ENCODE measurements around the gene SLC12A4.

Gene SLC12A4

GRCh38 chr16:67987460-67988160 is 19.2 kb upstream of the SLC12A4 start:
- DNase-seq (ENCODE audit: low spot score): no peak
- TF ChIP-seq CTCF (IDR thresholded peaks at IDR 0.05; ENCODE audit: borderline replicate concordance, control extremely low read depth, extremely low read depth, insufficient read depth, missing control alignments): no peak
- in situ Hi-C loops (cut with MboI; ENCODE audit: low sequenced_read_pairs, unreplicated experiment): no loop called here

- in situ Hi-C loops (cut with MboI; ENCODE audit: low sequenced_read_pairs, unreplicated experiment): no loop called here
- no peak for TF ChIP-seq CTCF (IDR thresholded peaks at IDR 0.05; ENCODE audit: borderline replicate concordance, control extremely low read depth, extremely low read depth, insufficient read depth, missing control alignments)
- no peak for DNase-seq (ENCODE audit: low spot score)
Measured at GRCh38 chr16:67986949-67987348, 18.5 kb upstream of the SLC12A4 start.

- no peak for TF ChIP-seq CTCF (IDR thresholded peaks at IDR 0.05; ENCODE audit: borderline replicate concordance, control extremely low read depth, extremely low read depth, insufficient read depth, missing control alignments)
- in situ Hi-C loops (cut with MboI; ENCODE audit: low sequenced_read_pairs, unreplicated experiment): no loop called here
- no peak for DNase-seq (ENCODE audit: low spot score)
Measured at GRCh38 chr16:67982011-67982696, 13.7 kb upstream of the SLC12A4 start.

GRCh38 chr16:67979955-67980678 is 11.7 kb upstream of the SLC12A4 start, which contains the start of gene DPEP3:
TSS of gene DPEP3 (minus strand) at chr16:67980499. CDS start at chr16:67980380, 119 bp downstream.
- no peak for DNase-seq (ENCODE audit: low spot score)
- TF ChIP-seq CTCF (IDR thresholded peaks at IDR 0.05; ENCODE audit: borderline replicate concordance, control extremely low read depth, extremely low read depth, insufficient read depth, missing control alignments): no peak
- in situ Hi-C loops (cut with MboI; ENCODE audit: low sequenced_read_pairs, unreplicated experiment): no loop called here

- in situ Hi-C loops (cut with MboI; ENCODE audit: low sequenced_read_pairs, unreplicated experiment): no loop called here
- no peak for TF ChIP-seq CTCF (IDR thresholded peaks at IDR 0.05; ENCODE audit: borderline replicate concordance, control extremely low read depth, extremely low read depth, insufficient read depth, missing control alignments)
- DNase-seq (ENCODE audit: low spot score): no peak
Measured at GRCh38 chr16:67977469-67978227, 9.2 kb upstream of the SLC12A4 start.

GRCh38 chr16:67977005-67977404 is 8.6 kb upstream of the SLC12A4 start:
- DNase-seq (ENCODE audit: low spot score): no peak
- TF ChIP-seq CTCF (IDR thresholded peaks at IDR 0.05; ENCODE audit: borderline replicate concordance, control extremely low read depth, extremely low read depth, insufficient read depth, missing control alignments): no peak
- in situ Hi-C loops (cut with MboI; ENCODE audit: low sequenced_read_pairs, unreplicated experiment): no loop called here
